ENCODE results near the gene SCRN2. TPM values are rescaled to one million over a fixed set of nuclear protein-coding genes. Genes with fewer than 3 reads are reported as not detected.
A peak's percentile ranks its signal among the peaks of the same experiment; 100 is the strongest.

SCRN2 gene
- total and polyA plus RNA-seq, 8 donors: 26.4 to 47.7 (median 39.0) TPM

- Histone ChIP-seq H3K36me3 (no peaks in the 10 kb centered on the region), H3K4me1 (peaks cover 0 to 6% of the 10 kb centered on the region in 2 donors), H3K9me3 (no peaks in the 10 kb centered on the region), H3K4me3 (no peak overlapping the region), H3K27me3 (peaks cover 0 to 41% of the 10 kb centered on the region in 2 donors), H3K27ac (no peak overlapping the region)
- TF ChIP-seq, protein P1, sequence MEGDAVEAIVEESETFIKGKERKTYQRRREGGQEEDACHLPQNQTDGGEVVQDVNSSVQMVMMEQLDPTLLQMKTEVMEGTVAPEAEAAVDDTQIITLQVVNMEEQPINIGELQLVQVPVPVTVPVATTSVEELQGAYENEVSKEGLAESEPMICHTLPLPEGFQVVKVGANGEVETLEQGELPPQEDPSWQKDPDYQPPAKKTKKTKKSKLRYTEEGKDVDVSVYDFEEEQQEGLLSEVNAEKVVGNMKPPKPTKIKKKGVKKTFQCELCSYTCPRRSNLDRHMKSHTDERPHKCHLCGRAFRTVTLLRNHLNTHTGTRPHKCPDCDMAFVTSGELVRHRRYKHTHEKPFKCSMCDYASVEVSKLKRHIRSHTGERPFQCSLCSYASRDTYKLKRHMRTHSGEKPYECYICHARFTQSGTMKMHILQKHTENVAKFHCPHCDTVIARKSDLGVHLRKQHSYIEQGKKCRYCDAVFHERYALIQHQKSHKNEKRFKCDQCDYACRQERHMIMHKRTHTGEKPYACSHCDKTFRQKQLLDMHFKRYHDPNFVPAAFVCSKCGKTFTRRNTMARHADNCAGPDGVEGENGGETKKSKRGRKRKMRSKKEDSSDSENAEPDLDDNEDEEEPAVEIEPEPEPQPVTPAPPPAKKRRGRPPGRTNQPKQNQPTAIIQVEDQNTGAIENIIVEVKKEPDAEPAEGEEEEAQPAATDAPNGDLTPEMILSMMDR (IDR thresholded peaks at IDR 0.05): no peak
- DNase-seq (no peak), ATAC-seq (no peak)
- intact Hi-C loops (cut with DNase I): no loop called here
These were observed 25.9 kb upstream of the SCRN2 start for GRCh38 chr17:47866941-47867340.

- Histone ChIP-seq H3K4me3 (no peak overlapping the region), H3K36me3 (no peaks in the 10 kb centered on the region), H3K9me3 (no peaks in the 10 kb centered on the region), H3K4me1 (peaks cover 0 to 6% of the 10 kb centered on the region in 2 donors), H3K27ac (no peak overlapping the region), H3K27me3 (peaks cover 0 to 20% of the 10 kb centered on the region in 2 donors)
- intact Hi-C loops (cut with DNase I): no loop called here
- DNase-seq (no peak), ATAC-seq (no peak)
- TF ChIP-seq, protein P1 (IDR thresholded peaks at IDR 0.05): no peak
These were observed 23.7 kb upstream of the SCRN2 start for GRCh38 chr17:47864791-47865216.

GRCh38 chr17:47862621-47863440, 21.8 kb upstream of the SCRN2 start:
- H3K27ac ChIP-seq: peak overlapping the region in 1 of 2 donors; percentile 28
- TF ChIP-seq, protein P1 (IDR thresholded peaks at IDR 0.05): no peak
- no peaks in the 10 kb centered on the region for H3K9me3 ChIP-seq
- no peak for DNase-seq
- no peaks in the 10 kb centered on the region for H3K36me3 ChIP-seq
- intact Hi-C loops (cut with DNase I): no loop called here
- H3K4me1 ChIP-seq: peaks cover 0 to 6% of the 10 kb centered on the region in 2 donors
- peak; percentile 16 for ATAC-seq
- H3K4me3 ChIP-seq: no peak overlapping the region
- H3K27me3 ChIP-seq: peaks cover 0 to 3% of the 10 kb centered on the region in 2 donors

- DNase-seq: no peak
- H3K27ac ChIP-seq: no peak overlapping the region
- intact Hi-C loops (cut with DNase I): no loop called here
- no peak overlapping the region for H3K4me3 ChIP-seq
- ATAC-seq: no peak
- H3K9me3 ChIP-seq: no peaks in the 10 kb centered on the region
- TF ChIP-seq, protein P1 (IDR thresholded peaks at IDR 0.05): no peak
- H3K4me1 ChIP-seq: peaks cover 0 to 6% of the 10 kb centered on the region in 2 donors
- no peaks in the 10 kb centered on the region for H3K36me3 ChIP-seq
- peaks cover 2 to 27% of the 10 kb centered on the region in 2 donors for H3K27me3 ChIP-seq
These were observed 19.3 kb upstream of the SCRN2 start for GRCh38 chr17:47860386-47860785.

- DNase-seq (no peak), ATAC-seq (no peak)
- Histone ChIP-seq H3K9me3 (no peaks in the 10 kb centered on the region), H3K27ac (no peak overlapping the region), H3K4me1 (peaks cover 0 to 5% of the 10 kb centered on the region in 2 donors), H3K36me3 (no peaks in the 10 kb centered on the region), H3K4me3 (no peak overlapping the region), H3K27me3 (peaks cover 15 to 53% of the 10 kb centered on the region in 2 donors)
- TF ChIP-seq, protein P1 (IDR thresholded peaks at IDR 0.05): no peak
- intact Hi-C loops (cut with DNase I): no loop called here
These were observed 16.7 kb upstream of the SCRN2 start for GRCh38 chr17:47857551-47858455.
